ENCODE results near the gene PSME4. TPM values are rescaled to one million over a fixed set of nuclear protein-coding genes. Genes with fewer than 3 reads are reported as not detected.
A peak's percentile ranks its signal among the peaks of the same experiment; 100 is the strongest.
"Not testable (repeated sequence)": the region's sequence is repeated elsewhere in the genome, so short reads cannot be mapped to it uniquely, and the experiment has no call there.

PSME4 gene
- total RNA-seq, 2 experiments from 2014 or later, result 31.5 to 38.8 TPM

GRCh38 chr2:53960476-53960875 is 10.3 kb downstream of the PSME4 start:
- intact Hi-C loops (cut with micrococcal nuclease), result no loop called here
- Mint-ChIP-seq H3K27ac (no peak overlapping the region), H3K4me3 (no peak overlapping the region), H3K27me3 (ENCODE audit: low read depth) (no peaks in the 10 kb centered on the region), H3K4me1 (ENCODE audit: low read depth) (peaks cover 58% of the 10 kb centered on the region), H3K36me3 (ENCODE audit: low read depth) (peaks cover 5% of the 10 kb centered on the region), H3K9me3 (no peaks in the 10 kb centered on the region)
- DNase-seq, result no peak
- CTCF ChIA-PET, result no interaction called here

DNA sequence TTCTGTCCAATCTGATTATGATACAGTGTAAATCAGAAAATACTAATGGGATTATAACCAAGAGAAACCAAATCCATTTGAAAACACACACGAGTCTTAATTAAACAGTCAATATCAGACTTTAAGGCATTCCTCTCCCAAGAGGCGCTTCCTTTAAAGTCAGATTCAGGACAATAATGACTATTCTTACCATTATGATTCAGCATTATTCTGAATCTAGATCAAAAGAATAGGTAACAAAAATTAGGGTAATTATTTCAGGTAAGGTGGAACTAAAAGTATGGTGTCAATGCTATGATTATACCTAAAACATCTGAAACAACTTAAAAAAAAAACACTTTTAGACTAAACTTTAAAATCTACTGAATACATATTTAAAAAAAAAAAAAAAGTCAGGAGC is 12.3 kb downstream of the PSME4 start:
- Mint-ChIP-seq H3K36me3 (ENCODE audit: low read depth) (peaks cover 5% of the 10 kb centered on the region), H3K27ac (no peak overlapping the region), H3K27me3 (ENCODE audit: low read depth) (no peaks in the 10 kb centered on the region), H3K4me1 (ENCODE audit: low read depth) (peaks cover 45% of the 10 kb centered on the region), H3K9me3 (no peaks in the 10 kb centered on the region), H3K4me3 (no peak overlapping the region)
- CTCF ChIA-PET, result interaction anchor here (0.6 kb wide), 1 partner anchor 1310 kb away, joined by 4 read pairs; no protein-coding TSS in a partner anchor
- DNase-seq, result no peak
- intact Hi-C loops (cut with micrococcal nuclease), result no loop called here

- CTCF ChIA-PET, result interaction anchor here (1.2 to 1.5 kb wide), 2 partner anchors 17 to 155 kb away, joined by 3 to 4 read pairs; no protein-coding TSS in a partner anchor
- DNase-seq, result no peak
- Mint-ChIP-seq H3K4me1 (ENCODE audit: low read depth) (peaks cover 22% of the 10 kb centered on the region), H3K4me3 (no peak overlapping the region), H3K27ac (no peak overlapping the region), H3K9me3 (no peaks in the 10 kb centered on the region), H3K36me3 (ENCODE audit: low read depth) (peaks cover 5% of the 10 kb centered on the region), H3K27me3 (ENCODE audit: low read depth) (no peaks in the 10 kb centered on the region)
- intact Hi-C loops (cut with micrococcal nuclease), result no loop called here
These were observed 18.3 kb downstream of the PSME4 start for GRCh38 chr2:53952519-53952918.

- no peaks in the 10 kb centered on the region for H3K9me3 Mint-ChIP-seq
These were observed 21.3 kb downstream of the PSME4 start for GRCh38 chr2:53949457-53949856.

DNA sequence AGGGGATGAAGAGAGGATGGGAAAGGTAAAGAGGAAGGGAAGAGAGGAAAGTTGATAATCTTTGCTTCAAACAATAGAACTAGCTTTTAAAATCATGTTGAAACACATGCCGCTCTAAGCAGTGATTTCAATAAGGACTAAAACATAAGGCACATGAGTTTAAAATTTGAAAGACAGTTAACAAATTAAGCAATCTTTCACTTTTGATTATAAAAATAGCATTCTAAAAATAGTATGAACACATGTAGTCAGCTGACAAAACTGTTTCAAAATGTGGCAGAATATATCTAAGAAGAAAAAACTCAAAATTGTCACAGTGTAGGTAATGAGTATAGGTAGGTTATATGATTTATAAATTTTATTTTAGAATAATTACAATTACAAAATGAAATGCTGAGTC is 25.3 kb downstream of the PSME4 start:
- H3K4me3 Mint-ChIP-seq, result no peak overlapping the region
- CTCF ChIA-PET, result no interaction called here
- no peaks in the 10 kb centered on the region for H3K27me3 Mint-ChIP-seq (ENCODE audit: low read depth)
- DNase-seq, result no peak
- no peaks in the 10 kb centered on the region for H3K9me3 Mint-ChIP-seq
- H3K36me3 Mint-ChIP-seq (ENCODE audit: low read depth), result peaks cover 16% of the 10 kb centered on the region
- intact Hi-C loops (cut with micrococcal nuclease), result no loop called here
- H3K27ac Mint-ChIP-seq, result no peak overlapping the region
- peaks cover 16% of the 10 kb centered on the region for H3K4me1 Mint-ChIP-seq (ENCODE audit: low read depth)

More at GRCh38 chr2:53949457-53949856, 21.3 kb downstream of the PSME4 start:
- H3K4me1 Mint-ChIP-seq (ENCODE audit: low read depth), result peaks cover 29% of the 10 kb centered on the region
- intact Hi-C loops (cut with micrococcal nuclease), result loop anchor here (2.0 kb wide), 1 partner anchor 19 kb away; no protein-coding TSS in a partner anchor
- H3K27me3 Mint-ChIP-seq (ENCODE audit: low read depth), result no peaks in the 10 kb centered on the region
- CTCF ChIA-PET, result interaction anchor here (1.0 kb wide), 1 partner anchor 19 kb away, joined by 3 read pairs; no protein-coding TSS in a partner anchor
- no peak overlapping the region for H3K27ac Mint-ChIP-seq
- no peak overlapping the region for H3K4me3 Mint-ChIP-seq
- DNase-seq, result no peak
- H3K36me3 Mint-ChIP-seq (ENCODE audit: low read depth), result peaks cover 14% of the 10 kb centered on the region

GRCh38 chr2:53944542-53944941 is 26.3 kb downstream of the PSME4 start:
- Mint-ChIP-seq H3K4me3 (no peak overlapping the region), H3K36me3 (ENCODE audit: low read depth) (peaks cover 15% of the 10 kb centered on the region), H3K9me3 (no peaks in the 10 kb centered on the region), H3K27ac (no peak overlapping the region), H3K4me1 (ENCODE audit: low read depth) (peaks cover 16% of the 10 kb centered on the region), H3K27me3 (ENCODE audit: low read depth) (no peaks in the 10 kb centered on the region)
- intact Hi-C loops (cut with micrococcal nuclease), result no loop called here
- CTCF ChIA-PET, result interaction anchor here (0.6 to 1.0 kb wide), 2 partner anchors 105 to 170 kb away, joined by 3 read pairs; no protein-coding TSS in a partner anchor
- DNase-seq, result no peak

GRCh38 chr2:53942280-53942679 is 28.5 kb downstream of the PSME4 start:
- CTCF ChIA-PET, result interaction anchor here (0.9 kb wide), 1 partner anchor 65 kb away, joined by 3 read pairs; no protein-coding TSS in a partner anchor
- Mint-ChIP-seq H3K27me3 (ENCODE audit: low read depth) (no peaks in the 10 kb centered on the region), H3K9me3 (no peaks in the 10 kb centered on the region), H3K4me3 (no peak overlapping the region), H3K4me1 (ENCODE audit: low read depth) (peaks cover 14% of the 10 kb centered on the region), H3K27ac (no peak overlapping the region), H3K36me3 (ENCODE audit: low read depth) (peaks cover 13% of the 10 kb centered on the region)
- DNase-seq, result no peak
- intact Hi-C loops (cut with micrococcal nuclease), result no loop called here

- no peaks in the 10 kb centered on the region for H3K9me3 Mint-ChIP-seq
These were observed 29.0 kb downstream of the PSME4 start for GRCh38 chr2:53941749-53942148.

DNA sequence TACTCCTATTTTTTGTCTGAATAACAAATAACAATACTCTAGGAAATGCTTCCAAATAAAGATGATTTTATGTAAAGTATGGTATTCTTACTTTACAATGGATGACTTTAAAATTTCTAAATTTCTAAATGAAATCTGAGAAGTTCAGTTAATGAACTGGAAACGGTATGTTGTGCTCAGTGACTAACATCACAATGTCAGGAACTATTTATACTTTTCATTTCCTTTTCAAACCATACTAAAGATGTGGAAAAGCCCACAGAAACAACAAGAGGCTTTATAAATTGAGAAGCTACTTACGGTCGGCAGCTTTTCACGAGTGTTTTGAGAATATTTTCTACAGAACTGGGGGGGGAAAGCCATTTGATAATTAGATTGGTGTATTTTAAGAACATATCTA is 31.1 kb downstream of the PSME4 start:
- H3K36me3 Mint-ChIP-seq (ENCODE audit: low read depth), result peaks cover 11% of the 10 kb centered on the region
- DNase-seq, result no peak
- no peak overlapping the region for H3K27ac Mint-ChIP-seq
- CTCF ChIA-PET, result no interaction called here
- no peaks in the 10 kb centered on the region for H3K9me3 Mint-ChIP-seq
- peaks cover 4% of the 10 kb centered on the region for H3K4me1 Mint-ChIP-seq (ENCODE audit: low read depth)
- H3K4me3 Mint-ChIP-seq, result no peak overlapping the region
- intact Hi-C loops (cut with micrococcal nuclease), result no loop called here
- H3K27me3 Mint-ChIP-seq (ENCODE audit: low read depth), result no peaks in the 10 kb centered on the region

More at GRCh38 chr2:53941749-53942148, 29.0 kb downstream of the PSME4 start:
- no peaks in the 10 kb centered on the region for H3K27me3 Mint-ChIP-seq (ENCODE audit: low read depth)
- no peak for DNase-seq
- CTCF ChIA-PET, result no interaction called here
- peaks cover 14% of the 10 kb centered on the region for H3K36me3 Mint-ChIP-seq (ENCODE audit: low read depth)
- no peak overlapping the region for H3K4me3 Mint-ChIP-seq
- intact Hi-C loops (cut with micrococcal nuclease), result no loop called here
- H3K27ac Mint-ChIP-seq, result no peak overlapping the region
- H3K4me1 Mint-ChIP-seq (ENCODE audit: low read depth), result peaks cover 14% of the 10 kb centered on the region

GRCh38 chr2:53938904-53939303 is 31.9 kb downstream of the PSME4 start:
- no peaks in the 10 kb centered on the region for H3K27me3 Mint-ChIP-seq (ENCODE audit: low read depth)
- no peak overlapping the region for H3K27ac Mint-ChIP-seq
- H3K4me1 Mint-ChIP-seq (ENCODE audit: low read depth), result peaks cover 4% of the 10 kb centered on the region
- DNase-seq, result no peak
- peaks cover 15% of the 10 kb centered on the region for H3K36me3 Mint-ChIP-seq (ENCODE audit: low read depth)
- H3K4me3 Mint-ChIP-seq, result no peak overlapping the region
- CTCF ChIA-PET, result no interaction called here
- intact Hi-C loops (cut with micrococcal nuclease), result no loop called here
- no peaks in the 10 kb centered on the region for H3K9me3 Mint-ChIP-seq

- H3K4me3 Mint-ChIP-seq, result no peak overlapping the region
- intact Hi-C loops (cut with micrococcal nuclease), result no loop called here
- H3K27ac Mint-ChIP-seq, result no peak overlapping the region
- H3K36me3 Mint-ChIP-seq (ENCODE audit: low read depth), result peaks cover 30% of the 10 kb centered on the region
- H3K9me3 Mint-ChIP-seq, result no peaks in the 10 kb centered on the region
- CTCF ChIA-PET, result no interaction called here
- no peaks in the 10 kb centered on the region for H3K27me3 Mint-ChIP-seq (ENCODE audit: low read depth)
- no peaks in the 10 kb centered on the region for H3K4me1 Mint-ChIP-seq (ENCODE audit: low read depth)
- no peak for DNase-seq
These were observed 37.5 kb downstream of the PSME4 start for GRCh38 chr2:53933329-53933728.

GRCh38 chr2:53926321-53926720 is 44.5 kb downstream of the PSME4 start:
- H3K27me3 Mint-ChIP-seq (ENCODE audit: low read depth); H3K9me3 Mint-ChIP-seq; H3K27ac Mint-ChIP-seq; DNase-seq; H3K4me3 Mint-ChIP-seq; H3K4me1 Mint-ChIP-seq (ENCODE audit: low read depth); intact Hi-C loops (cut with micrococcal nuclease): not testable (repeated sequence)
- peaks cover 32% of the 10 kb centered on the region for H3K36me3 Mint-ChIP-seq (ENCODE audit: low read depth)
- CTCF ChIA-PET, result interaction anchor here (0.6 kb wide), 1 partner anchor 544 kb away, joined by 4 read pairs; no protein-coding TSS in a partner anchor

GRCh38 chr2:53913721-53914120 is 57.1 kb downstream of the PSME4 start:
- Mint-ChIP-seq H3K36me3 (ENCODE audit: low read depth) (peaks cover 20% of the 10 kb centered on the region), H3K4me3 (no peak overlapping the region), H3K4me1 (ENCODE audit: low read depth) (peaks cover 15% of the 10 kb centered on the region), H3K27ac (peak overlapping the region; percentile 66), H3K27me3 (ENCODE audit: low read depth) (no peaks in the 10 kb centered on the region), H3K9me3 (no peaks in the 10 kb centered on the region)
- intact Hi-C loops (cut with micrococcal nuclease), result loop anchor here (1.0 kb wide), 2 partner anchors 56 to 128 kb away; no protein-coding TSS in a partner anchor
- CTCF ChIA-PET, result no interaction called here
- peak; percentile 69 for DNase-seq
